ENCODE measurements around the gene TBCCD1. TPM values are rescaled to one million over a fixed set of nuclear protein-coding genes. Genes with fewer than 3 reads are reported as not detected.

Gene TBCCD1
- total RNA-seq, 1 donor from 2014 or later: 12.5 TPM

GRCh38 chr3:186551387-186551786 lies 15.8 kb downstream of the TBCCD1 start:
- Mint-ChIP-seq H3K36me3 (ENCODE audit: unreplicated experiment) (peaks cover 4% of the 10 kb centered on the region), H3K9me3 (ENCODE audit: unreplicated experiment) (no peaks in the 10 kb centered on the region), H3K4me3 (ENCODE audit: unreplicated experiment) (no peak overlapping the region), H3K27ac (ENCODE audit: unreplicated experiment) (no peak overlapping the region), H3K4me1 (ENCODE audit: low read depth, unreplicated experiment) (no peaks in the 10 kb centered on the region), H3K27me3 (ENCODE audit: unreplicated experiment) (no peaks in the 10 kb centered on the region)
- no peak for DNase-seq
- no peak for TF ChIP-seq CTCF (IDR thresholded peaks at IDR 0.05; ENCODE audit: partially characterized antibody, unreplicated experiment)

DNA sequence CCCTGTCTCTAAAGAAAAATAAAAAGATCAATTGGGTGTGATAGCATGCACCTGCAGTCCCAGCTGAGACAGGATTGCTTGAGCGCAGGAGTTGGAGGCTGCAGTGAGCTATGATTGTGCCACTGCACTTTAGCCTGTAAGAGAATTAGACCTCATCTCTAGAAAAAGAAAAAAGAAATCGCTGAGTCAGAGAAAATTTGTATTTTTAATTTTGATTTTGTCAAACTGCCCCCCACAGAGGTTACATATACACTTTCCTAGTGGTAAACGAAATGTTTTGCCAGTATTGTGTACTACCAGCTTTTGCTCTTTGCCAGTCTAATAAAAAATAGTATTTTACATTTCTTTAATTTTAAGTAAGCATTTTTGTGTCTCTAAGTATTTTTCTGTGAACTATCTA lies 17.6 kb downstream of the TBCCD1 start:
- H3K36me3 Mint-ChIP-seq (ENCODE audit: unreplicated experiment): peaks cover 4% of the 10 kb centered on the region
- H3K9me3 Mint-ChIP-seq (ENCODE audit: unreplicated experiment): no peaks in the 10 kb centered on the region
- no peaks in the 10 kb centered on the region for H3K4me1 Mint-ChIP-seq (ENCODE audit: low read depth, unreplicated experiment)
- no peak for DNase-seq
- H3K27ac Mint-ChIP-seq (ENCODE audit: unreplicated experiment): no peak overlapping the region
- no peaks in the 10 kb centered on the region for H3K27me3 Mint-ChIP-seq (ENCODE audit: unreplicated experiment)
- no peak overlapping the region for H3K4me3 Mint-ChIP-seq (ENCODE audit: unreplicated experiment)
- no peak for TF ChIP-seq CTCF (IDR thresholded peaks at IDR 0.05; ENCODE audit: partially characterized antibody, unreplicated experiment)

DNA sequence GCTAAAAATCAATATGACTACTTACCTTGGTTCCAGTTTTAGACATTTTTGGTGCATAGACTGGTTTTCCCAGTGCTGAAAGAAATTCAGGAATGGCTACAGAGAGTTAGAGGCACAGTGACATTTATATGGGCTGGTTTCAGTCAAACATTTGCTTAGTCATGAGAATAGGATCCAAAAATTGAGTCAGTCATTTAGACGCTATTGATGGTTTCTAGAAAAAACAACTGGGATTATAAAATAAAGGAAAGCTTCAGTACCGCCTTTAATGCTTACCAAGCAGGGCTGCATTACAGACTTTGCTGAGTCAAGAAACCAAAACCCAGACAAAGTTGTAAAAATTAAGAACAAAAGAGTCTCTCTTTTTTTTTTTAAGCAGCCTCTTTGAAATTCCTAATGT lies 22.9 kb downstream of the TBCCD1 start, which contains the start of gene CRYGS:
Gene CRYGS (minus strand): TSS at position 100 of the 400 bp plus-strand sequence. CDS start 54 bp downstream, at position 46.
- no peaks in the 10 kb centered on the region for H3K27me3 Mint-ChIP-seq (ENCODE audit: unreplicated experiment)
- no peak for DNase-seq
- H3K9me3 Mint-ChIP-seq (ENCODE audit: unreplicated experiment): no peaks in the 10 kb centered on the region
- H3K4me3 Mint-ChIP-seq (ENCODE audit: unreplicated experiment): no peak within 1 kb of the TSS
- no peaks in the 10 kb centered on the region for H3K36me3 Mint-ChIP-seq (ENCODE audit: unreplicated experiment)
- no peak within 1 kb of the TSS for H3K27ac Mint-ChIP-seq (ENCODE audit: unreplicated experiment)
- no peak for TF ChIP-seq CTCF (IDR thresholded peaks at IDR 0.05; ENCODE audit: partially characterized antibody, unreplicated experiment)
- no peaks in the 10 kb centered on the region for H3K4me1 Mint-ChIP-seq (ENCODE audit: low read depth, unreplicated experiment)

GRCh38 chr3:186540835-186541226 lies 26.3 kb downstream of the TBCCD1 start:
- peak; percentile 17 for TF ChIP-seq CTCF (IDR thresholded peaks at IDR 0.05; ENCODE audit: partially characterized antibody, unreplicated experiment)
- Mint-ChIP-seq H3K4me3 (ENCODE audit: unreplicated experiment) (no peak overlapping the region), H3K27me3 (ENCODE audit: unreplicated experiment) (no peaks in the 10 kb centered on the region), H3K4me1 (ENCODE audit: low read depth, unreplicated experiment) (peaks cover 3% of the 10 kb centered on the region), H3K36me3 (ENCODE audit: unreplicated experiment) (no peaks in the 10 kb centered on the region), H3K9me3 (ENCODE audit: unreplicated experiment) (no peaks in the 10 kb centered on the region), H3K27ac (ENCODE audit: unreplicated experiment) (no peak overlapping the region)
- no peak for DNase-seq

DNA sequence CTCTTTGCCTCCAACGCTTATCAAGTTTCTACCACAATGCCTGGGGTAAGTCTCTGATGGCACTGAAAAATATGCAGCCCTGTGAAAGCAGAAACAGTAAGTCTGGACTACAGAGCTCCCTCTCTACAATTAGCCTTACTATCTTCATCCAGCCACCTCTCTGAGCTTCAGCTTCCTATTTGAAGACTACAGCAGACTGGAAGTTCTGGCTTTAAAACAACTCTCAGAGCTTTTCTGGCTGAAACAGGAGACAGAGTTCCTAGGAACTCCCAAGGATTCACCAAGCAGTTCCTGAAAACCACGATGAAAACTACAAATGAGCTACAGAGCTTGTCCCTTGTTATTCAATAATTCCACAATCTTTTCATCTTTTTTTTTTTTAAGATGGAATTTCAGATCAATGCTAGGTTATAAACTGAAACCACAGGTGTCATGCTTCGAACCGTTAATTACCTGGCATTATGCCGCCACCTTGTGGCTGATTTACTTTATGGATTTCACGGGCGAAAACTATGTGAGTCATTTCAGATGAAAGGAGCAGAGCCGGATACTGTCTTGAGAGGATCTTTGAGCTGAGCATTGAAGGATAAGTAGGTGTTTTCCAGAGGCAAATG lies 26.8 kb downstream of the TBCCD1 start:
- Mint-ChIP-seq H3K4me1 (ENCODE audit: low read depth, unreplicated experiment) (peaks cover 3% of the 10 kb centered on the region), H3K4me3 (ENCODE audit: unreplicated experiment) (no peak overlapping the region)
- TF ChIP-seq CTCF (IDR thresholded peaks at IDR 0.05; ENCODE audit: partially characterized antibody, unreplicated experiment): peak; percentile 89

More for the DNA sequence above, 26.8 kb downstream of the TBCCD1 start:
- peak; percentile 72 for DNase-seq
- Mint-ChIP-seq H3K36me3 (ENCODE audit: unreplicated experiment) (no peaks in the 10 kb centered on the region), H3K9me3 (ENCODE audit: unreplicated experiment) (no peaks in the 10 kb centered on the region), H3K27me3 (ENCODE audit: unreplicated experiment) (no peaks in the 10 kb centered on the region), H3K27ac (ENCODE audit: unreplicated experiment) (no peak overlapping the region)

Measured in glutamatergic neuron (in vitro differentiated cells).